Mononuclear cell (primary cell): ENCODE data around the gene HMOX1. TPM values are rescaled to one million over a fixed set of nuclear protein-coding genes. Genes with fewer than 3 reads are reported as not detected.

Source experiments
- H3K27me3 ChIP-seq: 2 replicates; pipeline ENCODE4 v1.6.0; 2011; ENCODE audit warnings: low read length, control low read depth; ENCODE audit not compliant: insufficient read depth
- H3K4me1 ChIP-seq: 2 replicates; pipeline ENCODE4 v1.5.1; 2011; ENCODE audit warnings: mild to moderate bottlenecking, low read length, control low read depth; ENCODE audit not compliant: insufficient read depth
- H3K4me3 ChIP-seq: 2 replicates; pipeline ENCODE4 v1.5.1; 2011; ENCODE audit warnings: mild to moderate bottlenecking, low read length, moderate library complexity
- H3K9me3 ChIP-seq: 2 replicates; pipeline ENCODE4 v1.5.1; 2011; ENCODE audit warnings: low read depth, mild to moderate bottlenecking, control low read depth, low read length
- total RNA-seq: library from RNA; depleted of rRNA; stranded (reverse); fragments of >200 nt; gene quantifications from one replicate; pipeline ENCODE4 v1.2.3, GENCODE V29; 2012

Gene HMOX1
- total RNA-seq, 1 donor = 46.6 TPM

- H3K4me1 ChIP-seq = peaks cover 48% of the 10 kb centered on the region
- H3K9me3 ChIP-seq = no peaks in the 10 kb centered on the region
- H3K4me3 ChIP-seq = no peak overlapping the region
- no peaks in the 10 kb centered on the region for H3K27me3 ChIP-seq
These were observed 21.0 kb downstream of the HMOX1 start for GRCh38 chr22:35401863-35402262.

GRCh38 chr22:35403356-35403755 lies 22.5 kb downstream of the HMOX1 start:
- H3K4me1 ChIP-seq = peaks cover 44% of the 10 kb centered on the region
- no peaks in the 10 kb centered on the region for H3K9me3 ChIP-seq
- H3K27me3 ChIP-seq = no peaks in the 10 kb centered on the region
- H3K4me3 ChIP-seq = no peak overlapping the region

GRCh38 chr22:35404176-35404575 lies 23.3 kb downstream of the HMOX1 start:
- Histone ChIP-seq H3K9me3 (no peaks in the 10 kb centered on the region), H3K4me1 (peaks cover 49% of the 10 kb centered on the region), H3K27me3 (no peaks in the 10 kb centered on the region), H3K4me3 (no peak overlapping the region)

- H3K4me3 ChIP-seq = no peak overlapping the region
- H3K27me3 ChIP-seq = no peaks in the 10 kb centered on the region
- no peaks in the 10 kb centered on the region for H3K9me3 ChIP-seq
- peaks cover 55% of the 10 kb centered on the region for H3K4me1 ChIP-seq
These were observed 25.5 kb downstream of the HMOX1 start for GRCh38 chr22:35406443-35406842.

GRCh38 chr22:35407362-35407761 lies 26.5 kb downstream of the HMOX1 start:
- Histone ChIP-seq H3K4me1 (peaks cover 52% of the 10 kb centered on the region), H3K9me3 (no peaks in the 10 kb centered on the region), H3K27me3 (no peaks in the 10 kb centered on the region), H3K4me3 (no peak overlapping the region)

GRCh38 chr22:35409783-35410662 lies 29.1 kb downstream of the HMOX1 start:
- H3K4me1 ChIP-seq = peaks cover 42% of the 10 kb centered on the region
- H3K27me3 ChIP-seq = no peaks in the 10 kb centered on the region
- no peak overlapping the region for H3K4me3 ChIP-seq

GRCh38 chr22:35410663-35411034 lies 29.8 kb downstream of the HMOX1 start:
- Histone ChIP-seq H3K27me3 (no peaks in the 10 kb centered on the region), H3K4me3 (no peak overlapping the region), H3K9me3 (no peaks in the 10 kb centered on the region), H3K4me1 (peaks cover 42% of the 10 kb centered on the region)

More at GRCh38 chr22:35409783-35410662, 29.1 kb downstream of the HMOX1 start:
- no peaks in the 10 kb centered on the region for H3K9me3 ChIP-seq

- Histone ChIP-seq H3K4me3 (no peak overlapping the region), H3K9me3 (no peaks in the 10 kb centered on the region), H3K4me1 (peaks cover 42% of the 10 kb centered on the region), H3K27me3 (no peaks in the 10 kb centered on the region)
These were observed 30.2 kb downstream of the HMOX1 start for GRCh38 chr22:35411102-35411501.

GRCh38 chr22:35413624-35414023 lies 32.7 kb downstream of the HMOX1 start:
- H3K4me1 ChIP-seq = peaks cover 41% of the 10 kb centered on the region
- H3K9me3 ChIP-seq = no peaks in the 10 kb centered on the region
- H3K4me3 ChIP-seq = no peak overlapping the region
- no peaks in the 10 kb centered on the region for H3K27me3 ChIP-seq

GRCh38 chr22:35417606-35418005 lies 36.7 kb downstream of the HMOX1 start:
- Histone ChIP-seq H3K4me3 (no peak overlapping the region), H3K4me1 (peaks cover 14% of the 10 kb centered on the region), H3K9me3 (no peaks in the 10 kb centered on the region), H3K27me3 (no peaks in the 10 kb centered on the region)

GRCh38 chr22:35418088-35418487 lies 37.2 kb downstream of the HMOX1 start:
- no peaks in the 10 kb centered on the region for H3K27me3 ChIP-seq
- H3K4me3 ChIP-seq = no peak overlapping the region
- H3K4me1 ChIP-seq = peaks cover 14% of the 10 kb centered on the region
- H3K9me3 ChIP-seq = no peaks in the 10 kb centered on the region

- Histone ChIP-seq H3K4me1 (peaks cover 14% of the 10 kb centered on the region), H3K4me3 (no peak overlapping the region), H3K27me3 (no peaks in the 10 kb centered on the region), H3K9me3 (no peaks in the 10 kb centered on the region)
These were observed 37.8 kb downstream of the HMOX1 start for GRCh38 chr22:35418731-35419130.

- H3K4me1 ChIP-seq = peaks cover 14% of the 10 kb centered on the region
- no peak overlapping the region for H3K4me3 ChIP-seq
- H3K9me3 ChIP-seq = no peaks in the 10 kb centered on the region
These were observed 38.9 kb downstream of the HMOX1 start for GRCh38 chr22:35419756-35420155.

GRCh38 chr22:35421121-35421520 lies 40.2 kb downstream of the HMOX1 start:
- H3K4me1 ChIP-seq = peaks cover 14% of the 10 kb centered on the region
- H3K4me3 ChIP-seq = no peak overlapping the region
- no peaks in the 10 kb centered on the region for H3K27me3 ChIP-seq
- H3K9me3 ChIP-seq = no peaks in the 10 kb centered on the region

More at GRCh38 chr22:35419756-35420155, 38.9 kb downstream of the HMOX1 start:
- no peaks in the 10 kb centered on the region for H3K27me3 ChIP-seq

GRCh38 chr22:35422145-35422544 lies 41.2 kb downstream of the HMOX1 start:
- peaks cover 14% of the 10 kb centered on the region for H3K4me1 ChIP-seq
- H3K9me3 ChIP-seq = no peaks in the 10 kb centered on the region
- H3K27me3 ChIP-seq = no peaks in the 10 kb centered on the region
- H3K4me3 ChIP-seq = no peak overlapping the region

GRCh38 chr22:35422936-35423335 lies 42.0 kb downstream of the HMOX1 start:
- H3K27me3 ChIP-seq = no peaks in the 10 kb centered on the region
- no peaks in the 10 kb centered on the region for H3K9me3 ChIP-seq
- peaks cover 10% of the 10 kb centered on the region for H3K4me1 ChIP-seq
- H3K4me3 ChIP-seq = no peak overlapping the region
